GM19324 (cell line): ENCODE measurements around the gene DYNLL2.
"Not testable (repeated sequence)": the region's sequence is repeated elsewhere in the genome, so short reads cannot be mapped to it uniquely, and the experiment has no call there.

Experiments
- ATAC-seq: cut with Tn5 transposase; IDR thresholded peaks from one replicate; pipeline ENCODE4 v1.9.1; 2021; ENCODE audit warnings: mild to moderate bottlenecking, moderate library complexity; ENCODE audit not compliant: unreplicated experiment, low FRiP score

DYNLL2 gene

GRCh38 chr17:58082870-58083490 is at the start of gene DYNLL2:
DYNLL2 (plus strand) TSS chr17:58083419; CDS start chr17:58087091, 3,672 bp downstream.
- peak; percentile 62 for ATAC-seq

GRCh38 chr17:58039975-58040374 is 43.2 kb upstream of the DYNLL2 start:
- no peak for ATAC-seq

GRCh38 chr17:58040386-58040785 is 42.8 kb upstream of the DYNLL2 start:
- no peak for ATAC-seq

- ATAC-seq, result no peak
These were observed 42.1 kb upstream of the DYNLL2 start for GRCh38 chr17:58041161-58041560.

GRCh38 chr17:58043221-58044181 is 39.7 kb upstream of the DYNLL2 start:
- no peak for ATAC-seq

- ATAC-seq, result not testable (repeated sequence)
These were observed 39.0 kb upstream of the DYNLL2 start for GRCh38 chr17:58044256-58044655.

- no peak for ATAC-seq
These were observed 36.8 kb upstream of the DYNLL2 start for GRCh38 chr17:58046239-58047094.

- no peak for ATAC-seq
These were observed 35.7 kb upstream of the DYNLL2 start for GRCh38 chr17:58047376-58048150.

- ATAC-seq, result no peak
These were observed 33.7 kb upstream of the DYNLL2 start for GRCh38 chr17:58049533-58049932.

- no peak for ATAC-seq
These were observed 32.3 kb upstream of the DYNLL2 start for GRCh38 chr17:58050966-58051365.

- ATAC-seq, result no peak
These were observed 31.8 kb upstream of the DYNLL2 start for GRCh38 chr17:58051468-58051867.

- ATAC-seq, result no peak
These were observed 30.8 kb upstream of the DYNLL2 start for GRCh38 chr17:58052407-58052806.

GRCh38 chr17:58052945-58053715 is 30.1 kb upstream of the DYNLL2 start:
- ATAC-seq, result no peak

GRCh38 chr17:58054641-58055040 is 28.6 kb upstream of the DYNLL2 start:
- no peak for ATAC-seq

- no peak for ATAC-seq
These were observed 26.7 kb upstream of the DYNLL2 start for GRCh38 chr17:58056476-58056875.

- no peak for ATAC-seq
These were observed 24.1 kb upstream of the DYNLL2 start for GRCh38 chr17:58059141-58059540.

- no peak for ATAC-seq
These were observed 22.5 kb upstream of the DYNLL2 start for GRCh38 chr17:58060596-58061191.

GRCh38 chr17:58061672-58062071 is 21.5 kb upstream of the DYNLL2 start:
- ATAC-seq, result no peak

GRCh38 chr17:58065238-58065637 is 18.0 kb upstream of the DYNLL2 start:
- no peak for ATAC-seq
